HepG2 (cell line): Measurements from ENCODE around the gene RNF126. TPM values are rescaled to one million over a fixed set of nuclear protein-coding genes. Genes with fewer than 3 reads are reported as not detected.

Experiments used
- CEBPB ChIP-seq: IDR thresholded peaks from 2 replicates; pipeline ENCODE4 v1.6.1; 2011; ENCODE audit warnings: low read depth, low read length, improper control_type of control experiment, borderline replicate concordance
- FOXA1 ChIP-seq, 2 experiments: fragments of 450-650 bp in 1 of 2; sonication (generic) in 1 of 2; formaldehyde crosslinking in 1 of 2; IDR thresholded peaks; 2 replicates each; pipeline versions ENCODE4 v1.4.0 to v1.6.1; 2016 to 2020; ENCODE audit warnings: missing genetic modification reagents in 1 of 2
- KDM4B ChIP-seq: sonication (generic); formaldehyde crosslinking; IDR thresholded peaks from 2 replicates; pipeline ENCODE4 v1.4.0; 2020; ENCODE audit warnings: missing genetic modification reagents
- MEIS1 ChIP-seq: sonication (generic); formaldehyde crosslinking; IDR thresholded peaks from 2 replicates; pipeline ENCODE4 v1.9.0; 2021; ENCODE audit warnings: mild to moderate bottlenecking, missing genetic modification reagents, moderate library complexity, borderline replicate concordance
- MIER3 ChIP-seq: IDR thresholded peaks from 2 replicates; pipeline ENCODE4 v1.6.1; 2016; ENCODE audit warnings: missing compliant biosample characterization, borderline replicate concordance
- MTA1 ChIP-seq: sonication (generic); formaldehyde crosslinking; IDR thresholded peaks from 2 replicates; pipeline ENCODE4 v1.4.0; 2020; ENCODE audit warnings: missing genetic modification reagents, mild to moderate bottlenecking, borderline replicate concordance
- NBN ChIP-seq: fragments of 450-650 bp; conservative IDR thresholded peaks from 2 replicates; pipeline ENCODE4 v1.6.1; 2017
- NPAS2 ChIP-seq: sonication (generic); formaldehyde crosslinking; IDR thresholded peaks from 2 replicates; pipeline ENCODE4 v1.8.0; 2022; ENCODE audit warnings: mild to moderate bottlenecking, missing genetic modification reagents, borderline replicate concordance
- RFXANK ChIP-seq: IDR thresholded peaks from 2 replicates; pipeline ENCODE4 v1.6.1; 2016
- SOX5 ChIP-seq: IDR thresholded peaks from 2 replicates; pipeline ENCODE4 v1.6.1; 2016; ENCODE audit warnings: borderline replicate concordance
- TARDBP ChIP-seq: sonication (generic); formaldehyde crosslinking; IDR thresholded peaks from 2 replicates; pipeline ENCODE4 v1.8.0; 2022; ENCODE audit warnings: mild to moderate bottlenecking, missing genetic modification reagents
- TERF1 ChIP-seq: sonication (generic); formaldehyde crosslinking; IDR thresholded peaks from 2 replicates; pipeline ENCODE4 v1.8.0; 2022; ENCODE audit warnings: mild to moderate bottlenecking, missing genetic modification reagents, moderate library complexity
- YEATS4 ChIP-seq: sonication (generic); formaldehyde crosslinking; IDR thresholded peaks from 2 replicates; pipeline ENCODE4 v1.4.0; 2020; ENCODE audit warnings: missing genetic modification reagents, borderline replicate concordance
- ZNF12 ChIP-seq: sonication (generic); formaldehyde crosslinking; IDR thresholded peaks from 2 replicates; pipeline ENCODE4 v1.5.0; 2020; ENCODE audit warnings: missing genetic modification reagents
- ZNF225 ChIP-seq: sonication (generic); formaldehyde crosslinking; IDR thresholded peaks from 2 replicates; pipeline ENCODE4 v1.4.0; 2020; ENCODE audit warnings: mild to moderate bottlenecking, missing genetic modification reagents
- ZNF556 ChIP-seq: sonication (generic); formaldehyde crosslinking; IDR thresholded peaks from 2 replicates; pipeline ENCODE4 v1.4.0; 2020; ENCODE audit warnings: mild to moderate bottlenecking, missing genetic modification reagents, borderline replicate concordance
- ZNF576 ChIP-seq: sonication (generic); formaldehyde crosslinking; IDR thresholded peaks from 2 replicates; pipeline ENCODE4 v1.4.0; 2020; ENCODE audit warnings: mild to moderate bottlenecking, missing genetic modification reagents
- ZNF773 ChIP-seq: sonication (generic); formaldehyde crosslinking; IDR thresholded peaks from 2 replicates; pipeline ENCODE4 v1.4.0; 2020; ENCODE audit warnings: missing genetic modification reagents, borderline replicate concordance
- ZNF850 ChIP-seq: sonication (generic); formaldehyde crosslinking; conservative IDR thresholded peaks from 2 replicates; pipeline ENCODE4 v1.9.0; 2021; ENCODE audit warnings: mild to moderate bottlenecking, missing genetic modification reagents
- ZNF883 ChIP-seq: sonication (generic); formaldehyde crosslinking; IDR thresholded peaks from 2 replicates; pipeline ENCODE4 v1.5.1; 2020; ENCODE audit warnings: mild to moderate bottlenecking, missing genetic modification reagents; ENCODE audit errors: not compliant biosample characterization
- polyA plus RNA-seq, 8 experiments: library from polyadenylated mRNA; depleted of rRNA in 3 of 8; stranded (reverse) in 7 of 8; unstranded in 1 of 8; fragments of >200 nt; fragmentation: Illumina TruSeq in 4 of 8; extraction: Trizol in 4 of 8; gene quantifications; 2 replicates each; pipeline versions ENCODE4 v1.2.1 to v1.2.3, GENCODE V29; 2011 to 2016; ENCODE audit warnings: low read depth in 4 of 8, missing spikeins in 1 of 8, mixed read lengths in 1 of 8; ENCODE audit not compliant: insufficient read depth in 1 of 8
- total RNA-seq, 5 experiments: library from RNA; depleted of rRNA; stranded (reverse); fragments of >200 nt; fragmentation: Illumina TruSeq; extraction: Trizol; gene quantifications; 2 replicates each; pipeline ENCODE4 v1.2.3, GENCODE V29; 2016; ENCODE audit warnings: low read depth in 1 of 5
- TF ChIP-seq, protein P1 (sequence below): sonication (generic); formaldehyde crosslinking; IDR thresholded peaks from 2 replicates; pipeline ENCODE4 v1.5.1; 2020; ENCODE audit warnings: mild to moderate bottlenecking, missing genetic modification reagents, moderate library complexity
- TF ChIP-seq, protein P2 (sequence below): fragments of 450-650 bp; IDR thresholded peaks from 2 replicates; pipeline ENCODE4 v1.6.1; 2017
- TF ChIP-seq, protein P3 (sequence below): IDR thresholded peaks from 2 replicates; pipeline ENCODE4 v1.4.0; 2020; ENCODE audit warnings: mild to moderate bottlenecking, missing genetic modification reagents

Gene RNF126
- total and polyA plus RNA-seq, 2 of the 13 experiments (the other 11 are each of a cell fraction or from before 2014, with no cell fraction given): 23.2 to 34.0 TPM

- TF ChIP-seq TARDBP (no peak), KDM4B (CRISPR knock-in tag) (no peak), YEATS4 (CRISPR knock-in tag) (peak; percentile 88), RFXANK (CRISPR knock-in tag) (no peak; the same call in 1 of the 2 replicates), NBN (no peak), ZNF556 (CRISPR knock-in tag) (no peak), SOX5 (no peak; the same call in 1 of the 2 replicates), FOXA1 (IDR thresholded peaks at IDR 0.05) (no peak), FOXA1 (CRISPR knock-in tag; IDR thresholded peaks at IDR 0.05) (no peak), ZNF883 (CRISPR knock-in tag) (no peak), MIER3 (CRISPR knock-in tag) (0 out of 2 replicates have a peak, but pooled peaks have one; percentile 12), ZNF12 (CRISPR knock-in tag) (no peak), NPAS2 (no peak), ZNF773 (CRISPR knock-in tag) (no peak), ZNF850 (CRISPR knock-in tag) (0 out of 2 replicates have a peak, but pooled peaks have one; percentile 51), MTA1 (peak; percentile 42; the same call in 1 of the 2 replicates), ZNF225 (CRISPR knock-in tag) (no peak), MEIS1 (CRISPR knock-in tag) (no peak), TERF1 (CRISPR knock-in tag) (no peak), ZNF576 (CRISPR knock-in tag) (no peak), CEBPB (no peak)
- TF ChIP-seq, protein P1, sequence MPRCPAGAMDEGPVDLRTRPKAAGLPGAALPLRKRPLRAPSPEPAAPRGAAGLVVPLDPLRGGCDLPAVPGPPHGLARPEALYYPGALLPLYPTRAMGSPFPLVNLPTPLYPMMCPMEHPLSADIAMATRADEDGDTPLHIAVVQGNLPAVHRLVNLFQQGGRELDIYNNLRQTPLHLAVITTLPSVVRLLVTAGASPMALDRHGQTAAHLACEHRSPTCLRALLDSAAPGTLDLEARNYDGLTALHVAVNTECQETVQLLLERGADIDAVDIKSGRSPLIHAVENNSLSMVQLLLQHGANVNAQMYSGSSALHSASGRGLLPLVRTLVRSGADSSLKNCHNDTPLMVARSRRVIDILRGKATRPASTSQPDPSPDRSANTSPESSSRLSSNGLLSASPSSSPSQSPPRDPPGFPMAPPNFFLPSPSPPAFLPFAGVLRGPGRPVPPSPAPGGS (CRISPR knock-in tag): no peak
- TF ChIP-seq, protein P2, sequence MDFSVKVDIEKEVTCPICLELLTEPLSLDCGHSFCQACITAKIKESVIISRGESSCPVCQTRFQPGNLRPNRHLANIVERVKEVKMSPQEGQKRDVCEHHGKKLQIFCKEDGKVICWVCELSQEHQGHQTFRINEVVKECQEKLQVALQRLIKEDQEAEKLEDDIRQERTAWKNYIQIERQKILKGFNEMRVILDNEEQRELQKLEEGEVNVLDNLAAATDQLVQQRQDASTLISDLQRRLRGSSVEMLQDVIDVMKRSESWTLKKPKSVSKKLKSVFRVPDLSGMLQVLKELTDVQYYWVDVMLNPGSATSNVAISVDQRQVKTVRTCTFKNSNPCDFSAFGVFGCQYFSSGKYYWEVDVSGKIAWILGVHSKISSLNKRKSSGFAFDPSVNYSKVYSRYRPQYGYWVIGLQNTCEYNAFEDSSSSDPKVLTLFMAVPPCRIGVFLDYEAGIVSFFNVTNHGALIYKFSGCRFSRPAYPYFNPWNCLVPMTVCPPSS: no peak
- TF ChIP-seq, protein P3, sequence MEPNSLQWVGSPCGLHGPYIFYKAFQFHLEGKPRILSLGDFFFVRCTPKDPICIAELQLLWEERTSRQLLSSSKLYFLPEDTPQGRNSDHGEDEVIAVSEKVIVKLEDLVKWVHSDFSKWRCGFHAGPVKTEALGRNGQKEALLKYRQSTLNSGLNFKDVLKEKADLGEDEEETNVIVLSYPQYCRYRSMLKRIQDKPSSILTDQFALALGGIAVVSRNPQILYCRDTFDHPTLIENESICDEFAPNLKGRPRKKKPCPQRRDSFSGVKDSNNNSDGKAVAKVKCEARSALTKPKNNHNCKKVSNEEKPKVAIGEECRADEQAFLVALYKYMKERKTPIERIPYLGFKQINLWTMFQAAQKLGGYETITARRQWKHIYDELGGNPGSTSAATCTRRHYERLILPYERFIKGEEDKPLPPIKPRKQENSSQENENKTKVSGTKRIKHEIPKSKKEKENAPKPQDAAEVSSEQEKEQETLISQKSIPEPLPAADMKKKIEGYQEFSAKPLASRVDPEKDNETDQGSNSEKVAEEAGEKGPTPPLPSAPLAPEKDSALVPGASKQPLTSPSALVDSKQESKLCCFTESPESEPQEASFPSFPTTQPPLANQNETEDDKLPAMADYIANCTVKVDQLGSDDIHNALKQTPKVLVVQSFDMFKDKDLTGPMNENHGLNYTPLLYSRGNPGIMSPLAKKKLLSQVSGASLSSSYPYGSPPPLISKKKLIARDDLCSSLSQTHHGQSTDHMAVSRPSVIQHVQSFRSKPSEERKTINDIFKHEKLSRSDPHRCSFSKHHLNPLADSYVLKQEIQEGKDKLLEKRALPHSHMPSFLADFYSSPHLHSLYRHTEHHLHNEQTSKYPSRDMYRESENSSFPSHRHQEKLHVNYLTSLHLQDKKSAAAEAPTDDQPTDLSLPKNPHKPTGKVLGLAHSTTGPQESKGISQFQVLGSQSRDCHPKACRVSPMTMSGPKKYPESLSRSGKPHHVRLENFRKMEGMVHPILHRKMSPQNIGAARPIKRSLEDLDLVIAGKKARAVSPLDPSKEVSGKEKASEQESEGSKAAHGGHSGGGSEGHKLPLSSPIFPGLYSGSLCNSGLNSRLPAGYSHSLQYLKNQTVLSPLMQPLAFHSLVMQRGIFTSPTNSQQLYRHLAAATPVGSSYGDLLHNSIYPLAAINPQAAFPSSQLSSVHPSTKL (CRISPR knock-in tag): peak; percentile 6; the same call in 1 of the 2 replicates
Observed at GRCh38 chr19:633068-633785, 29.8 kb downstream of the RNF126 start, which contains the start of gene POLRMT (continued).
